G401 (cell line): Measurements from ENCODE around the gene SMIM41. TPM values are rescaled to one million over a fixed set of nuclear protein-coding genes. Genes with fewer than 3 reads are reported as not detected.
"Not testable (repeated sequence)": the region's sequence is repeated elsewhere in the genome, so short reads cannot be mapped to it uniquely, and the experiment has no call there.

ENCODE experiments used
- DNase-seq: peaks from one replicate; pipeline ENCODE4 v3.0.0-alpha.2; 2015; ENCODE audit warnings: low spot score
- in situ Hi-C: cut with HindIII; loops from 2 replicates; pipeline ENCODE4 v1.10.0; 2016; ENCODE audit warnings: low sequenced_read_pairs, mixed read lengths
- total RNA-seq: library from RNA; depleted of rRNA; stranded (reverse); fragments of >200 nt; shearing (Covaris generic); gene quantifications from 2 replicates; pipeline ENCODE4 v1.2.3, GENCODE V29; 2014

SMIM41 gene
- total RNA-seq, 1 experiment from 2014 or later = not detected

DNA sequence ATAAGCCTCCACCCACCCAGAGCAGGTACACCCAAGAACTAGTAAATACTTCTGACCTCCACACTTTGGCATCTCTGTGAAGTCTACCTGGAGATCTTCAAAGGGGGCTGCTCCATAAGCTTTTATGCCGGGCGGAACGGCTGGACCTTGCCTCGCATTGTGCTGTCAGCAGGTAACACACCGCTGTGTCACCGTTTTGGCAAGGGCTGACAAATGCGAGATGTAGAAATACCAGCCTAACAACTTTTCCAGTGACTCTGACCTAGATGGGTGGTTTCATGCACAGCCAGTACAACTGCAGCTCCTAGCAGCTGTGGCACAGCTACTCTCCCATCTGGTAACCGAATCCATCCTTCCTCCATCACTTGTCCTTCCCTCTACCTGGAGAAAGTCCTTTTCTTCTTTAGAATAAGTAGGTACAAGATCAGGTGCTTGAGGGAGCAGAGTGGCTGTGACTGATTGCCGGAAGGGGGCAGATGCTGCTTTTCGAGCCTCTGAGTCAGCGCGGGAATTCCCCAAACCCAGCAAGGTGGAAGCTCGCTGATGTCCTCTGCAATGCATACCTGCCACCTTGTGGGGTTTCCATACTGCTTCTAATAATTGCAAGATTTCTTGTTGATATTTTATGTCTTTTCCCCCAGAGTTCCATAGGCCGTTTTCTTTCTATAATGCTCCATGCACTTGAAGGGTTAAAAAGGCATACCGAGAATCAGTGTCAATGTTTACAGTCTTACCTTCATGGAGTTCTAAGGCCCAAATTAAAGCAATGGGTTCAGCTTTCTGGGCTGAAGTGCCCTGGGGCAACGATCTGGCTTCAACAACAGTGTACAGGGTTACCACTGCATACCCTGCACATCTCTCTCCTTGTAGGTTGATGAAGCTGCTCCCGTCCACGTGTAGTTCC, 37.0 kb downstream of the SMIM41 start:
- in situ Hi-C loops, DNase-seq: not testable (repeated sequence)

DNA sequence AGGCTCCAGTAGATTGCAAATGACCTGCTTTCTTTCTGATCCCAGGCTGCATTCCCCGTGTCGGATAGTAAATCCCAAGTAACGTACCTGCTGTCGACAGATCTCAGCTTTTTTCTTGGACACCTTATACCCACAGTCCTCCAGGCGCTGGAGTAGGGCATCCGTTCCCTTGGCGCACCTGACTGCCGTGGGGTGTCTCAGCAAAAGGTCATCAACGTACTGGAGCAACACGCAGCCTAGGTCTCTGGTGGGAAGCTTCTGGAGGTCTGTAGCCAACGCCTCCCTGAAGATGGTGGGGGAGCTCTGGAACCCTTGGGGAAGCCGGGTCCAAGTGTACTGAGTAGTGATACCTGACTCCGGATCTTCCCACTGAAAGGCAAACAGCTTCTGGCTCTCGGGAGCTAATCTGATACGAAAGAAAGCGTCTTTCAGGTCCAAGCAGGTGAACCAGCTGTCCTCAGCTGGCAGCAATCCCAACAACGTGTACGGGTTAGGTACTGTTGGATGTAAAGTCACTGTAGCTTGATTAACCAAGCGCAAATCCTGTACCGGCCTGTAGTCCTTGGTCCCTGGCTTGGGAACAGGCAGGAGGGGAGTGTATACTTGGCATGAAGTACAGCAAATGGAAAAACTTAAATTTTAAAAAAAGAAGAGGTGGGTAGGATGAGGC, 38.4 kb downstream of the SMIM41 start:
- in situ Hi-C loops, DNase-seq: not testable (repeated sequence)

DNA sequence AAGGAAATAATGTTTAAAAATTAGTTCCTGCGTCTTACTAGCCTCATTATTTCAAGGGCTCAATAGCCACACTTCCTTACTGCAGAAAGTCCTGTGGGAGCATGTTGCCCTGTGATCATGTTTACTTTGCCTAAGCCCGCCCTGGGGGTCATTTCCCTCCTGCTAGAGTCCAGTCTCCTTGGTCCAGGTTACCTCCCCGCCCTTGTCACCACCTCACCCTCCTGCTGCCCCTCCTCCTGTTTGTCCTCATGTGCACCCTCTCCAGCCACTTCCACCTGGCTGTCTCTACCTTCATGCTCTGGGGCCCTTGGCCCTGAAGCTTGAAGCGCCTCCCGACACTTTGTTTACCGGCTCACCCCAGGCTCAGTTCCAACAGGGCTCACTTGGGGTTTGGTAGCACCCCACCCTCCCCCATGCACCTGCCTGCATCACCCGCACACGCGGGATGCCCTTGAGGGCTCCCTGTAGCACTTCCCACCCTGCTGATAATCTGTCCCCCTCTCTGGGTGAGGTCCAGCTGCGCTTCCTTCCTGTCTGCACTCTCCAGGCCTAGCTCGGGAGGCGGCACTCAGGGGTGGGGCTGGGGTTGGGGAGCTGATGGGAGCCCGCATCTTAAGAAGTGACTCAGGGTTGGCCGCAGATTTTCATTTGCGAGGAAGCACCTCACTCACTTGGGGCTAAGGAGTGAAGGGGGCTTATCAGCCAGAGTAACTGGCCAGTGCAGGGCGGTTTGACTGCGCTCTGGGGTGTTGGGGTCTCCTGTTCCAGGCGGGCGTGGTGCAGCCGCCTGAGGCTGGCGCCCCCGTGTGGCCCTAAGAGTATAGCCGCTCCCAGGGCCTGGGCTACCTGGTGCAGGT, 40.1 kb downstream of the SMIM41 start:
- in situ Hi-C loops = no loop called here
- DNase-seq = no peak

DNA sequence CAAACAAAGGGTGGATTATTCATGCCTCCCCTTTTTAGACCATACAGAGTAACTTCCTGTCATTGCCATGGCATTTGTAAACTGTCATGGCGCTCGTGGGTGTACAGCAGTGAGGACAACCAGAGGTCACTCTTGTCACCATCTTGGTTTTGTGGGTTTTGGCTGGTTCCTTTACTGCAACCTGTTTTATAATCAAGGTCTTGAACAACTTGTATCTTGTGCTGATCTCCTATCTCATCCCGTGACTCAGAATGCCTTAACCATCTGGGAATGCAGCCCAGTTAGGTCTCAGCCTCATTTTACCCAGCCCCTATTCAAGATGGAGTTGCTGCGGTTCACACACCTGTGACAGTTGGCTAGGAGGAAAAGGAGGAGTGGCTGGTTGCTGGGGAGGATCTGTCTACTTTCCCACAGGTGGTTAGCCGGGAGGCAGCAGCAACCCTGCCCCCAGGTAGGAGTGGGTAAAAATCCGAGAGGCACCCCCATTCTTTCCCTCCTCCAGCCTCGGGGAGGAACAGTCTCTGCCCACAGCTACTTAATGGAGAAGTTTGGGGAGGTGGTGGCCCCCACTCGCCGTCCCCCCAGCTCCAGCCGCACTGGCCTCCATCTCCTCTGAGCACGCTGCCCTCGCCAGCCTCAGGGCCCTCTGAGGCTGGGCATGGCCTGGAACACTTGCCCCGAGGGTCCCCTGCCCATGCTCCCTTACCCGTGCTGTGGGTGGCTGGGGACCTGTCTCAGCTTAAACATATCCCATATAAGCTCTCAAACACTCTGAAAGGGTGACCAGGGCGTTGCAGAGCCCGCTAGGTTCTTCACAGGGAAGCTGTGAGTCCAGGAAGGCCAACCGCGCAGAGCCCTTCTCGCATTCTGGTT, 41.7 kb downstream of the SMIM41 start:
- in situ Hi-C loops = no loop called here

DNA sequence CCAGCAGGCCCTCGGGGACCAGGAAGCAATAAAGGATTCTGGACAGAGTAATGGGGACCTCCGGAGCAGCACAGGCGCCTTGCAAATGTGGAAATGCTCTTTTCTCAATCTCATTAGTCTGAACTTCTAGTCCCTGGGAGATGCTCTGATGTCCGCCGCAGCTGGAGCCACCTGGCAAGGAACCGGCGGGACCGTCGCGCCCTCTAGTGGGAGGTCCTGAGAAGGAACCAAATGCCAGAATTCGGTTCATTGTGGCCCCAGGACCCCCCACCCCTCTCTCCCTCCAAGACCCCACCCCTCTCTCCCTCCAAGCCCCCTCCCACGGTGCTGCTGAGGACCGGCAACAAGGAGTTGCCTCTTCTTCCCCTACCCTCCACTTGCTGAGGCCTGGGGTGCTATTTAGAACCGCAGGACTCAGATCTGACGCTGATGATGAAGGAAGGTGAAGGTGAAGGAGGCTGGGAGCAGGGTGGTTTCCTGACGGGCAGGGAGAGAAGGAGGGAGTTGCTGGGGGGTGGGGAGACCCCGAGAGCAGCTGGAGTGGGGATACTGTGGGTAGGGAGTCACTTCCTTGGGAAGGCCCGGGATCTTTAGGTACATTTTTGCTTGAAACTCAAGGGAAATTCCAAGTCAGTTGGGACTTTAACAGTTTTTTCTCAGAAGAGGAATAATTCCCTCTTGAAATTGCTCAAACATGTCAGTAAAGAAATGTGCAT, 42.5 kb downstream of the SMIM41 start:
- in situ Hi-C loops = no loop called here
- peak; percentile 16 for DNase-seq

More for the DNA sequence above, 41.7 kb downstream of the SMIM41 start:
- DNase-seq = no peak

DNA sequence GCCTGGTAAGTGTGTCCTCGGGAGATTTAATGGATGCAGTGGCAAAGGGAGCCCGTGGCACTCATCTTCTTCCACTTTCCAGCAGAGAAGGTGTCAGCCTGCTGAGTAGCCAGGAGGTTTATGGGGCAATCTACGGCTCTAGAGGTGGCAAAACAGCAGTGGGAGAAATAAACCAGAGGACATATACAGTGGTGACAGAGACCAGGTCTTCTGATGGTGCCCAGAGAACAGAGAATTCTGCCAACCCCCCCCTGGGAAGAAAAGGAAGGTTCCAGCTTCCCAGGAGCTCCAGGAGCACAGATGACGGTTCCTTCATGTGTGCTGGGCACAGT, 43.0 kb downstream of the SMIM41 start:
- no peak for DNase-seq
- in situ Hi-C loops = no loop called here

DNA sequence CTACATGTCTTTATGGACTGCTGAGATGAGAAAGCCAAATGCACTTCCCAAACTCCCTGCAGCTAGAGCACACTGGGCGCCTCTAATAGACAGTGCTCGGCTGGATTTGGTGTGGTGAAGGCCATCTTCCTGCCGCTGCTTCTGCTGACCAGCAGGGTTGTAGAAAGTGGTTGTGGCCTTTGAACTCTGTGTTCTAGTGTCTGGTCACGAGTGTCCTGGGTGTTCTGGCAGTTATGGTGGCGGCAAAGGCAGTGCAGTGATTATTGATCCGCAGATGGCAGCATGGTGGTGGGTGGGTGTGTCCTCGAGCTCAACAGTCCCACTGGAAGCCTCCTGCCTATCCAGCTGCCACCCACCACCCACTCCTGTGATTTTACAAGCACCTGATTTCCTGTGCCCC, 43.4 kb downstream of the SMIM41 start:
- in situ Hi-C loops = no loop called here
- DNase-seq = no peak

DNA sequence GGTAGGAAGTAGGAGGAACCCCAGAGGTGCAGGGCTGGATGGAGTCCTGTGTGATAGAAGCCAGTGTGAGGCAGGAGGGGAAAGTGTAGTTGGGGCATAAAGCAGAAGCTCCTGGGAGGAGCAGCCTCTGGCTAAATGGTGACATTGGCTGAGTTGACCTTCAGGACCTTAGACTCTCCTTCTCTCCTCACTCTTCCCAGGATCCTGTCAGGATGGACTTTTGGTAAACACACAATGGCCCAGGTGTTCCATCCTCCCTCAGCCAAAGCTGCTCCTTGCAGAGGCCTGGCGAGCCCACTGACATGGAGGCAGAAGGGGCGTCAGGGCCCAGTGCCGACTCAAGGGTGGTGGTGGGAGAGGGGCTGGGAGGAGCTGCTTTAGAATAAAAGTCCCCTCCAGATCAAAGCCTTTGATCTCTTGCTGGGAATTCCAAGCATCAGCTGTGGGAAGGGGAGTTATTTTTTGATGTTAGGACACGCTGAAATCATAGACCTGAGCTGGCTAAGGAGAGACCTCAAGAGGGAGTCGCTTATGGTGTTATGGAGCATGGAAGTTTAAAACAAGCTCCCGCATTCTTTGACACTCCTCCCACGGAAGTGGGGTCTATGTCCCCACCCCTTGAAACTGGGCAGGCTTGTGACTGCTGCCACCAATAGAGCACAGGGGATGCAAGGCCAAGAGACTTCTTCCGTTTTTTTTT, 44.1 kb downstream of the SMIM41 start:
- in situ Hi-C loops = no loop called here
- no peak for DNase-seq

DNA sequence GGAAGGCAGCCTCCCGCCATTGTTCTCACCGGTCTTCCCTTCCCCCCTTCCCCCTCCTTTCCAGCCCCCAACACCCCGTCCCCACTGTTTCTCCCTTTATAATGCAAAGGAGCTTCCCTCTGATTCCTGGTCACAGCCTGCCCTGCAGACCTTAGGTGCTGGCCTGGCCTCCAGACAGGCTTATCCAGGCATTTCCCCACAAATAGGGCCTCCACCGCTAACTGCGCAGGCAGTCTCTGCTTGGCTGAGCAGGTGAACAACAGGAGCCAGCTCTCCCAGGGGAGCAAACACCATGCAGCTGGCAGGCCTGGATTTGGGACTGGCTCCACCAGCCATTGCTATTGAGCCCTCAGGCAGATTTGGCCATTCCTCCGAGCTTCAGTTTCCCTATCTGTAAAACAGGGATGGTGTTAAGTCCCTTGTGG, 46.0 kb downstream of the SMIM41 start:
- in situ Hi-C loops = no loop called here
- DNase-seq = no peak

DNA sequence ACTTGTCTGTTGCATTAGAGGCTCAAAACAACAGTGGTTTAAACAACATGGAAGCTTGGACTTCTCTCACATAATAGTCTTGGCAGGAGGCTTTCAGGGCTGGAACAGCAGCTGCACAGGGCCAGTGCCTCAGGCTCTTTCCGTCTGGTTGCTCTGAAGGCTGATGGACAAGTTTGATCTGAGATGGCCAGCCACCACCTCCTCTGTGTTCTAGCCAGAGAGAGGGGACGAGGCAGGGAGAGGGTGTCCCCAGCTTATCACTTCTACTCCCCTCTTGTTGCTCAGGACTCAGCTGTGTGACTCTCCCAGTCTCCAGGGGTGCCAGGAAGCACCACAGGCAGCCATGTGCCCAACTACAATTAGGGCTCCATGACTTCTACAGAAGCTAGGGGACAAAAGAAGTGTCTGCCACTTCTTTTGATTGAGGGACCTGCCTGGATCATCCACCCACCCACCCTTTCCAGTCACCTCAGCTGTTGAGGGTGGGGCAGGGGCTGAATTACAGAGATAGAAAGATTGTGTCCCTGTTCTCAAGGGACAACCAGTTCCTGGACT, 46.6 kb downstream of the SMIM41 start:
- in situ Hi-C loops = no loop called here
- no peak for DNase-seq

DNA sequence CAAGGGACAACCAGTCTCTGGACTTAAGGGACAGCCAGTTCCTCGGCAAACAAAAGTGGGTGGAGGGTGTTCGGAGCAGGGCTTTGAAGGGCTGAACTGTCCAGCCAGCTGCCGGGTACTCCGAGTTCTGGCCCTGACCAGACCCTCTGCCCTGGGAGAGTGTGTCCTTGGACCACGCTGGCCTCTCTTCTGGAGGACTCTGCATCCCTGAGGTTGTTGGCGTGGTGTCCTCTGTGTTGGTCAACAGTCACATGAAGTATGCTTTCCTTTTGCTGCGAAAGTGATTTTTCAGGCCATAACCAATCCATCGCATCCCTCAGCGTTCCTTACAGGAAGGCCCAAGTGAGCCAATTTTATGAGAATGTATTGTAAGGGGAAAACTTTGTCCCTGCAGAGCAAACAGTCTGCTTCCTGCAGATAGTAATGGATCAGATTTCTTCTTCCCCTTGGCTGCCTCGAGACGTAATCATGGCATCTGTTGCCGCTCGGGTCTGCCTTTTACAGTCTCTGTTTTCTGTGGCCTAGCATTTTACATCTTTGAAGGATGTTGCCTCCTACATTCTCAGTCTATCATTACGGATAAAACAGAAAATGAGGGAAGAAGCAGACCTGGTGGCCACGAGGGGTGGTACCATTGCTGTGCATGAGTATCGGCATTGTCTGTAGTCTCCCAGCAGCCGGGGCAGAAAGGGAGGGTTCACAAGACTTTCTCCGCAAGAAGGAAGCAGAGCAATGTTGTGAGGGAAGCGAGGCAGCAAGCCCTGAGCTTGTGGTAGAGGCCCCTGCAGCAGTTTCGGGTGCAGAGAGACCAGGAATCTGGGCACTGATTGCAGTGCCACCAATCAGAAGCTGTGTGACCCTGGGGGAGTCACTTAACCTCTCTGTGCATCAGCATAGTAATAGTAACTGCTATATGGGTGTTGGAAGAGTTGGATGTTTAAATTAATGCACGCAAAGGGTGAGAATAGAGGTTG, 47.4 kb downstream of the SMIM41 start:
- in situ Hi-C loops = no loop called here
- DNase-seq = no peak

DNA sequence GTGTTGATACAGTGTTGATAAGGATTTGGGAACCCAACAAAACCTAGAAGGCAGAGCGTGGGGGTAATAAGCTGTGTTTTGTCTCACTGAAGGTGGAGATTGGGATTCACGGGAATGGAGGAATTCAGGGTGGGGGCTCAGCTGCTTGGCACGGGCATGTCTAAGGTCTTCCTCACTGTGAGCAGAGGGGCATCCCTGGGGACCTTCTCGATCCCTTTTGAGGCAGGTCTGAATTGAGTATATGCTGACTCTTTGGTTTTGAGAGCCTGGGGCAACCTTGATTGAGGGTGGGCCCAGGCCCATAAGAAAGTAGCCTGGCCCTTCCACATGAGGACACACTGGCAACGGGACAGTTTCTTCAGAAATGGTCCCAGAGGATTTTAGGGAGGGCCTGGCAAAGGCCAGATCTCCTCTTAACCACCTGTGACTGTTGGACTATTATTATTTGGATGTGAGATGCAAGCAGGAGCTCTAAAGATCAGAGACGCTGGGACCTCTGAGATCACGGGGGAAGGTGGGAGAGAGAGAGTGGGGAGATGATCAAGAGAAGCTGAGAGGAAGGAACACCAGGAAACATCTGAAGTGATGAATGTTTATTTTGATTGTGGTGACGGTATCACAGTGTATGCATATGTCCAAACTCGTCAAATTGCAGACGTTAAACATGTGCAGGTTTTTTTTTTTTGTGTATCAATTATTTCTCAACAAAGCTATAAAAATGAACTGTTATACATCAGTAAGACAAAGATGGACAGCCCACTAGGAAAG, 48.4 kb downstream of the SMIM41 start:
- in situ Hi-C loops = no loop called here
- no peak for DNase-seq

DNA sequence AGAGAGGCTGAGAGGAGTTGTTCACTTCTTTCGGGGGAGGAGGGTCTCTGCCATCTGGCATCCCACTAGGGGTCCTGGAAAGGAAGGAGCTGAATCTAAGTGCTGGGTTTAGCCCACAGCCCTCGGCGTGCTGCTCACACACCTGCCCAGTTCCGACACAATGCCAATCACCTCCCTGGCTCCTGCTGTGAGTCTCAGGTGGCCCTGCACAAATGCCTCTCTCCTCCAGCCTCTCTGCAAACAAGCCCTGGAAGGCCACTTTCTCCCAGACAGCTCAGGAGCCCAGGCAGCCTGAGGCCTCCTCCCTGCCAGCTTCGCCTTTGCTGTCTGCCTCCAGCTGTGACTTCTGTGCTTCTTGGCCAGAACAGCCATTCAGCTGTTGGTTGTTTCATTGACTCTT, 51.2 kb downstream of the SMIM41 start:
- in situ Hi-C loops = no loop called here
- DNase-seq = peak; percentile 6

DNA sequence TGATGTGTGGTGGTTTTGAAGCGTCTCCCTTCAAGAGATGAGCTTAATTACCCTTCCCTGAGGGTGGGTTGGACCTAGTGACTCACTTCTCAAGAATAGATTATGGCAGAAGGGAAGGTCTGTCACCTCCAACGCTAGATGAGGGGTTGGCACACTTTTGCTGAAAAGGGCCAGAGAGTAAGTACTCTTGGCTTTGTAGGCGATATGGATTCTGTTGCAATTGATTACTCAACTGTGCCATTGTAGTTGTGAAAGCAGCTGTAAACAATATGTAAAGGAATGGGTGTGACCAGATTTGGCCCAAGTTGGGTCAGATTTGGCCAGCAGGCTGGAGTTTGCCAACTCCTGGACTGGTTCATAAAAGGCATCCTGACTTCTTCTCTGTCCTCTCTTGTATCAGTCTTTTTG, 53.3 kb downstream of the SMIM41 start:
- no peak for DNase-seq
- in situ Hi-C loops = no loop called here

DNA sequence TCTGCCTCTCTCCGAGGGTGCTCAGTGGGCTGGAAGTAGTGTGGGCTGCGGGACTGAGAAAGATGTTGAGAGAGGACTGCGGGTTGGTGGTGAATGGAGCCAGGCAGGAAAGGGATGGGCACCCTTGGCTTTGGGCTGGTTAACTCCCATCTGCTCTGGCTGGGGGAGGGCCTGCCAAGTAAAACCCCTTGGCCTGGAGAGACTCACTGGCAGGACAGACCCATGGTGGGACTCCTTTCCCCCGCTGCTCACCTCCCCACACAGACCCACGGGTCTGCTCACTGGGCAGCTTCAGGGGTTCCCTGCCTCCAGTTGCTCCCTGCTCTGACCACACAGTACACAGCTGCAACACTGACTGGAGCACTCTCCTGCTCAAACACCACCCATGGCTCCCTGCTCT, 58.2 kb downstream of the SMIM41 start:
- in situ Hi-C loops = no loop called here
- DNase-seq = no peak

DNA sequence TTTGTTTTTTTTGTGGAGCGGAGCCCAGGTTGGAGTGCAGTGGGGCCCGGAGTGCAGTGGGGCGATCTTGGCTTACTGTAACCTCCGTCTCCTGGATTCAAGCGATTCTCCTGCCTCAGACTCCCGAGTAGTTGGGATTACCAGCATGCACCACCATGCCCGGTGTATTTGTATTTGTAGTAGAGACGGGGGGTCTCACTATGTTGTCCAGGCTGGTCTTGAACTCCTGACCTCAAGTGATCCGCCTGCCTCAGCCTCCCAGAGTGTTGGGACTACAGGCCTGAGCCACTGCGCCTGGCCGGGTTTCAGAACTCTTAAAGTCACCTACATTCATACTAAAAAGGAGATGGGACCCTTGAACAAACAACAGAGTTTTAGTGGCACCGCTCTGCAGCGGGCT, 59.6 kb downstream of the SMIM41 start:
- no peak for DNase-seq
- in situ Hi-C loops = no loop called here
